Measurements from ENCODE around the gene GK2. TPM values are rescaled to one million over a fixed set of nuclear protein-coding genes. Genes with fewer than 3 reads are reported as not detected.

Gene GK2
- total and polyA plus RNA-seq, 9 donors, result not detected

DNA sequence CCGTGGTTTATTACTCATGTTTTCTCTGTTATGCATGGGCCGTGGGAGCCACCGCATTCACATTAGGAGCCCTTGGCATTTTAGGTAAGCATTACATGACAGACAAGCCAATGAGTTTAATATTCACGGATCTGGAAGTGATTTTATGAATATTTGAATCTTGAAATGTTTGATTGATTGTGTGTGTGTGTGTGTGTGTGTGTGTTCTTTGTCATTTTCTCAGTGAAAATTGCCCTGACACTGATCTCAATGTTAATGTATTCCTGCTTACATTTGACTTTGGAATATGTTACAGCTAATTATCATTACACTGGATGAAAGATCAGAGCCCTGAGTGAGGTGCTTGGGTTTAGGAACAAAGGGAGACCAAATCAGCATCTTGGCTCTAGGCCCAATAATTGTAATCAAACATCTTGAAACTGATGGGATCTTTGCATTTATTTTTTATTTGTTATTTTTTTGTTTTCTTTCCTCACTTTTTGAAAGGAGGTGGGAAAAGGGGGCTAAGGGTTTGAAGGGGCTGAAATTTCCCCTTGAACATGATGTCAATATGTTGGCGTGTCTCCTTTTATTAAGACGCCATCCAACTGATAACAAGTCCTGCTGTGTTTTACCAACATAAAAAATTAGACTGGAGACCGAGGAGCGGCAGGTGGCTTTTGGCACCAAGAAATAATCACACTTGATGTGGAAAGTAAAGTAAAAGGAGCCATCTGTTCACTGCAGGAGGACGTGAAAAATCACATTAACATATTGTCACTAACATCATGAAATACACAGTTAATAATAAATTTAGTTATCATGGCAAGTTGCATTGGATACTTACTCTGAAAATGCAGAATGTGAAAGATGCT lies 5.2 kb upstream of the GK2 start:
- DNase-seq, result no peak
- intact Hi-C loops (cut with DNase I), result no loop called here
- TF ChIP-seq, protein P1, sequence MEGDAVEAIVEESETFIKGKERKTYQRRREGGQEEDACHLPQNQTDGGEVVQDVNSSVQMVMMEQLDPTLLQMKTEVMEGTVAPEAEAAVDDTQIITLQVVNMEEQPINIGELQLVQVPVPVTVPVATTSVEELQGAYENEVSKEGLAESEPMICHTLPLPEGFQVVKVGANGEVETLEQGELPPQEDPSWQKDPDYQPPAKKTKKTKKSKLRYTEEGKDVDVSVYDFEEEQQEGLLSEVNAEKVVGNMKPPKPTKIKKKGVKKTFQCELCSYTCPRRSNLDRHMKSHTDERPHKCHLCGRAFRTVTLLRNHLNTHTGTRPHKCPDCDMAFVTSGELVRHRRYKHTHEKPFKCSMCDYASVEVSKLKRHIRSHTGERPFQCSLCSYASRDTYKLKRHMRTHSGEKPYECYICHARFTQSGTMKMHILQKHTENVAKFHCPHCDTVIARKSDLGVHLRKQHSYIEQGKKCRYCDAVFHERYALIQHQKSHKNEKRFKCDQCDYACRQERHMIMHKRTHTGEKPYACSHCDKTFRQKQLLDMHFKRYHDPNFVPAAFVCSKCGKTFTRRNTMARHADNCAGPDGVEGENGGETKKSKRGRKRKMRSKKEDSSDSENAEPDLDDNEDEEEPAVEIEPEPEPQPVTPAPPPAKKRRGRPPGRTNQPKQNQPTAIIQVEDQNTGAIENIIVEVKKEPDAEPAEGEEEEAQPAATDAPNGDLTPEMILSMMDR (IDR thresholded peaks at IDR 0.05), result no peak
- TF ChIP-seq EP300 (IDR thresholded peaks at IDR 0.05) (no peak), POLR2A (IDR thresholded peaks at IDR 0.05) (no peak)
- WGBS, 3 donors, result 61 to 74% (median 71%) methylated on average over 9 of the region's 9 CpGs
- no peaks in the 10 kb centered on the region for H3K27me3 ChIP-seq
- no peaks in the 10 kb centered on the region for H3K4me1 ChIP-seq (ENCODE audit: insufficient read depth)
- H3K27ac ChIP-seq, result no peak overlapping the region
- H3K36me3 ChIP-seq, result no peaks in the 10 kb centered on the region
- H3K9me3 ChIP-seq, result no peaks in the 10 kb centered on the region
- no peak overlapping the region for H3K4me3 ChIP-seq

DNA sequence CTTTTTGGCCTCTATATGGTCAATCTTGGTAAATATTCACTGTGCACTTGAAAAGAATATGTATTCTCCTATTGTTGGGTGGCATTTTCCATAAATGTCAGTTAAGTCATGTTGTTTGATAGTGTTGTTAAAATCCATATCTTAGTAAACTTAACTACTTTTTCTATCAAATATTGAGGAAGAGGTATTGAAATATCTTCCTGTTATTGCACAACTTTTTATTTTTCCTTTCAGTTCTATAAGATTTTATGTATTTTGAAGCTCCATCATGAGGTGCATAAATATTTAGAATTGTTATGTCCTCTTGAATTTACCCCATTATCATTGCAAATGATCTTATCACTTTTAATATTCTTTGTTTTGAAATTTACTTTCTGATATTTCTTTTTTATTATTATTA lies 3.4 kb downstream of the GK2 start:
- Histone ChIP-seq H3K4me1 (ENCODE audit: insufficient read depth) (no peaks in the 10 kb centered on the region), H3K27me3 (no peaks in the 10 kb centered on the region), H3K9me3 (no peaks in the 10 kb centered on the region), H3K36me3 (no peaks in the 10 kb centered on the region), H3K4me3 (no peak overlapping the region), H3K27ac (no peak overlapping the region)
- DNase-seq, result no peak
- intact Hi-C loops (cut with DNase I), result no loop called here
- TF ChIP-seq EP300 (IDR thresholded peaks at IDR 0.05) (no peak), POLR2A (IDR thresholded peaks at IDR 0.05) (no peak)
- TF ChIP-seq, protein P1 (IDR thresholded peaks at IDR 0.05), result no peak

DNA sequence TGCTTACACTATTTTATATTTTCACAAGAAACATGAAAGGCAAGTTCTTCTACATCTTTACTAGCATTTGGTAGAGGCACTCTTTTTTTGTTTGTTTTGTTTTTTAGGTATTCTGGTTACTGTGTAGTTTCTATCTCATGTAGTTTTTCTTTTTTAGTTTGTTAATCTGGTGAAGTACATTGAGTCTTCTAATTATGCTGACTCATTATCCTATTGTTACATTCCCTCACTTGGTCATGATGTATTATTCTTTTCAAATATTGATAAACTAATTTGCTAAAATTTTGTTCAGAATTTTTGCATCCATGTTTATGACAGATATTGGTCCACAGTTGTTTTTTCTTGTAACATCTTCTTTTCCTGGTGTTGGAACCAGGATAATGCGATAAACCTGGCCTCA lies 4.7 kb downstream of the GK2 start:
- Histone ChIP-seq H3K27ac (no peak overlapping the region), H3K9me3 (no peaks in the 10 kb centered on the region), H3K36me3 (no peaks in the 10 kb centered on the region), H3K4me1 (ENCODE audit: insufficient read depth) (no peaks in the 10 kb centered on the region), H3K27me3 (no peaks in the 10 kb centered on the region), H3K4me3 (no peak overlapping the region)
- TF ChIP-seq, protein P1 (IDR thresholded peaks at IDR 0.05), result no peak
- TF ChIP-seq EP300 (IDR thresholded peaks at IDR 0.05) (no peak), POLR2A (IDR thresholded peaks at IDR 0.05) (no peak)
- 96 to 100% (median 98%) methylated on average over 1 of the region's 1 CpG for WGBS, 3 donors
- intact Hi-C loops (cut with DNase I), result no loop called here
- DNase-seq, result no peak

DNA sequence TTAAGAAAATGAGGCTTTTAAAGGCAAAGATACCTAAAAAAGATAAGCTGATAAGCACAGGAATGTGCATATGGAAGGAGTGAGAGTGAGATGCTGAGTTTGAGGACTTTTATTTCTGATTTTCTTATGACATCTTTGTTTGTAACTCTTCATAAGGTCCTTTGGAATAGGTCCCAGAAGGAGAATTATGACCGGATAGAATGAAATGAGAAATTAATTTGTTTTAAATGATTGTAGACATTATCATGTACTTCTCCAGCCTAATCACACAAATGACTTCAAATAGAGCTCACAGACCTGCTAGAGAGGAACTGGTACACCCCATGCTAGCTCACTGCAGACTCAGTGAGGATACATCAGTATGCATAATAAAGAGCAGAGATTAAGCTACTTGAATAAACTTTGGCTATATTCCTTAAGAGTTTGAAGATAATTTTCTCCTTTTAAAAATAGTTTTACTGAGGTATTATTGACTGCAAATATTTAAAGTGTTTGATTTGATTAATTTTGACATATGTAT lies 5.6 kb downstream of the GK2 start:
- Histone ChIP-seq H3K4me1 (ENCODE audit: insufficient read depth) (no peaks in the 10 kb centered on the region), H3K36me3 (no peaks in the 10 kb centered on the region), H3K9me3 (no peaks in the 10 kb centered on the region), H3K27ac (no peak overlapping the region), H3K27me3 (no peaks in the 10 kb centered on the region), H3K4me3 (no peak overlapping the region)
- intact Hi-C loops (cut with DNase I), result no loop called here
- TF ChIP-seq, protein P1 (IDR thresholded peaks at IDR 0.05), result no peak
- TF ChIP-seq EP300 (IDR thresholded peaks at IDR 0.05), result no peak
- no peak for DNase-seq
- WGBS, 3 donors, result 32 to 45% (median 40%) methylated on average over 1 of the region's 1 CpG

Data from ovary (tissue), 9 donors.